A673 (cell line): ENCODE data around the gene GPR26. TPM values are rescaled to one million over a fixed set of nuclear protein-coding genes. Genes with fewer than 3 reads are reported as not detected.

Experiments used
- BruUV-seq: library from RNA; stranded (reverse); fragments of 400-500 nt; replicated peaks from 2 replicates; lab custom pipeline; 2021; lab: Mats Ljungman, UMichigan
- CTCF ChIA-PET: fragments of 300-600 bp; sonication (Branson Sonifier 250); formaldehyde crosslinking; loops from one replicate; lab custom pipeline; 2022; ENCODE audit warnings: antibody characterized with exemption; lab: Charles Lee
- POLR2A ChIA-PET: fragments of 300-600 bp; sonication (Branson Sonifier 250); formaldehyde crosslinking; loops from one replicate; lab custom pipeline; 2022; ENCODE audit warnings: antibody characterized with exemption; ENCODE audit not compliant: low non-redundant PET; lab: Charles Lee
- DNase-seq: peaks from one replicate; pipeline ENCODE4 v3.0.0-alpha.2; 2015; ENCODE audit warnings: low spot score
- H3K27ac ChIP-seq: fragments of 200-600 bp; sonication (generic); 2 replicates; pipeline ENCODE4 v1.5.1; 2016; ENCODE audit warnings: mixed run types, low read depth, mild to moderate bottlenecking, mixed read lengths, antibody characterized with exemption, low read length; ENCODE audit not compliant: poor library complexity, severe bottlenecking
- H3K27me3 ChIP-seq: fragments of 200-600 bp; sonication (generic); replicated peaks from 2 replicates; pipeline ENCODE4 v1.6.1; 2017; ENCODE audit warnings: mixed run types, low read depth, mild to moderate bottlenecking, mixed read lengths, antibody characterized with exemption, low read length; ENCODE audit not compliant: insufficient read depth, poor library complexity
- H3K36me3 ChIP-seq: fragments of 200-600 bp; sonication (generic); 2 replicates; pipeline ENCODE4 v1.6.1; 2016; ENCODE audit warnings: mixed run types, mild to moderate bottlenecking, mixed read lengths, antibody characterized with exemption, low read length; ENCODE audit not compliant: insufficient read depth, poor library complexity, severe bottlenecking
- H3K4me1 ChIP-seq: fragments of 200-600 bp; sonication (generic); 2 replicates; pipeline ENCODE4 v1.6.1; 2017; ENCODE audit warnings: mixed run types, mild to moderate bottlenecking, mixed read lengths, antibody characterized with exemption, low read length; ENCODE audit not compliant: insufficient read depth, poor library complexity, severe bottlenecking
- H3K4me3 ChIP-seq: fragments of 200-600 bp; sonication (generic); 2 replicates; pipeline ENCODE4 v1.5.1; 2016; ENCODE audit warnings: low read depth, mixed run types, mild to moderate bottlenecking, mixed read lengths, low read length; ENCODE audit not compliant: poor library complexity, severe bottlenecking
- H3K9me3 ChIP-seq: fragments of 200-600 bp; sonication (generic); 2 replicates; pipeline ENCODE4 v1.6.1; 2016; ENCODE audit warnings: mixed run types, low read depth, mild to moderate bottlenecking, mixed read lengths, antibody characterized with exemption, low read length; ENCODE audit not compliant: poor library complexity, severe bottlenecking
- EZH2 ChIP-seq: fragments of 200-600 bp; sonication (generic); IDR thresholded peaks from 2 replicates; pipeline ENCODE4 v1.6.1; 2017; ENCODE audit warnings: borderline replicate concordance, low read depth, mild to moderate bottlenecking, mixed read lengths, antibody characterized with exemption, low read length; ENCODE audit not compliant: poor library complexity, severe bottlenecking
- intact Hi-C: fragments of 100-400 bp; cut with micrococcal nuclease; formaldehyde crosslinking; loops from one replicate; pipeline ENCODE4 v1.10.0; 2022; ENCODE audit not compliant: unreplicated experiment
- total RNA-seq: library from RNA; stranded (reverse); gene quantifications from 2 replicates; pipeline ENCODE4 v1.2.3, GENCODE V29; 2021
- TF ChIP-seq, protein P1 (sequence below): fragments of 300-800, 200-600 bp; sonication (generic); conservative IDR thresholded peaks from 2 replicates; pipeline ENCODE4 v1.5.1; 2017; ENCODE audit warnings: low read depth, mild to moderate bottlenecking, antibody characterized with exemption, low read length, moderate library complexity, mixed read lengths

The GPR26 gene
- total RNA-seq, 1 experiment from 2014 or later, result not detected

DNA sequence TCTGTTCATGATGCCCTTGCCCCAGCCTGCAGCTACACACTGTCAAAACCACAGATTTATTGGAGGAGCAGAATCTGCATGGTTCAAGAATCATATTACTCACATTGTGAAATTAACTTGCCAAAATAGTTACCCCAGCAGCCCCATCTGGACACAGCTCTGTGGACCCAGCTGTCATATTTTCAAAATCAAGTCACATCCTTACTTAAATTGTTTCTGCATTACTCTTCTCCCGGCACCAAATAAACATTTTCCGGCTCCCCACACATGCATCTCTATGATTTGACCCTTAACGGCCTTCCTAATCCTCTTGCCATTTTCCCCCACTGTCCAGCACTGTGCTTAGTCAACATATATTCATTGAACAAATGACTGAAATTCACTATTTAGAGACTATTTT is 43.8 kb upstream of the GPR26 start:
- no peak for DNase-seq
- ChIA-PET POLR2A (no interaction called here), CTCF (no interaction called here)
- intact Hi-C loops, result no loop called here
- no peaks in the 10 kb centered on the region for H3K4me1 ChIP-seq
- no peak overlapping the region for H3K4me3 ChIP-seq
- peaks cover 19% of the 10 kb centered on the region for H3K27me3 ChIP-seq
- H3K36me3 ChIP-seq, result no peaks in the 10 kb centered on the region
- BruUV-seq, result no TSS peak
- H3K9me3 ChIP-seq, result no peaks in the 10 kb centered on the region
- TF ChIP-seq EZH2, result no peak
- TF ChIP-seq, protein P1, sequence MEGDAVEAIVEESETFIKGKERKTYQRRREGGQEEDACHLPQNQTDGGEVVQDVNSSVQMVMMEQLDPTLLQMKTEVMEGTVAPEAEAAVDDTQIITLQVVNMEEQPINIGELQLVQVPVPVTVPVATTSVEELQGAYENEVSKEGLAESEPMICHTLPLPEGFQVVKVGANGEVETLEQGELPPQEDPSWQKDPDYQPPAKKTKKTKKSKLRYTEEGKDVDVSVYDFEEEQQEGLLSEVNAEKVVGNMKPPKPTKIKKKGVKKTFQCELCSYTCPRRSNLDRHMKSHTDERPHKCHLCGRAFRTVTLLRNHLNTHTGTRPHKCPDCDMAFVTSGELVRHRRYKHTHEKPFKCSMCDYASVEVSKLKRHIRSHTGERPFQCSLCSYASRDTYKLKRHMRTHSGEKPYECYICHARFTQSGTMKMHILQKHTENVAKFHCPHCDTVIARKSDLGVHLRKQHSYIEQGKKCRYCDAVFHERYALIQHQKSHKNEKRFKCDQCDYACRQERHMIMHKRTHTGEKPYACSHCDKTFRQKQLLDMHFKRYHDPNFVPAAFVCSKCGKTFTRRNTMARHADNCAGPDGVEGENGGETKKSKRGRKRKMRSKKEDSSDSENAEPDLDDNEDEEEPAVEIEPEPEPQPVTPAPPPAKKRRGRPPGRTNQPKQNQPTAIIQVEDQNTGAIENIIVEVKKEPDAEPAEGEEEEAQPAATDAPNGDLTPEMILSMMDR, result no peak
- no peak overlapping the region for H3K27ac ChIP-seq

DNA sequence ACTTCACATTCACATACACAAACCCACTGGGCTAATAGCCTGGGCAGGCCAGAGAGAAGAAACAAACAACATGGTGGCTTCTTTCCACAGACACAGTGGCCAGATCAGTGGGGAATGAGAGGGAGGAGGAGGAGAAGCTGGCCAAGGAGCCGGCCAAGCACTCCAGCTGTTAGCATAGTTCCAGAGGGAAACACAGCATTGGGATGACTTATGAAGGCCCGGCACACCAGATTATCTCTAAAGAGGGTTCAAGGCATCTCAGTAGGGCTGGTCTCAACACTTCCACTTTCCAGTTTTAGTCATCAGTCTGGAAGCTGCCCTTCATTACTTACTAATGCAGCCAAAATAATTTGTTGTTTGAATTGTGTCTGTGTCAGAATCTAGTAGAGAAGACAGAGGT is 42.1 kb upstream of the GPR26 start:
- Histone ChIP-seq H3K4me3 (no peak overlapping the region), H3K27me3 (peaks cover 23% of the 10 kb centered on the region), H3K9me3 (no peaks in the 10 kb centered on the region), H3K4me1 (no peaks in the 10 kb centered on the region), H3K36me3 (no peaks in the 10 kb centered on the region), H3K27ac (no peak overlapping the region)
- no peak for DNase-seq
- TF ChIP-seq EZH2, result no peak
- TF ChIP-seq, protein P1, result no peak
- intact Hi-C loops, result no loop called here
- ChIA-PET CTCF (no interaction called here), POLR2A (no interaction called here)
- BruUV-seq, result no TSS peak

DNA sequence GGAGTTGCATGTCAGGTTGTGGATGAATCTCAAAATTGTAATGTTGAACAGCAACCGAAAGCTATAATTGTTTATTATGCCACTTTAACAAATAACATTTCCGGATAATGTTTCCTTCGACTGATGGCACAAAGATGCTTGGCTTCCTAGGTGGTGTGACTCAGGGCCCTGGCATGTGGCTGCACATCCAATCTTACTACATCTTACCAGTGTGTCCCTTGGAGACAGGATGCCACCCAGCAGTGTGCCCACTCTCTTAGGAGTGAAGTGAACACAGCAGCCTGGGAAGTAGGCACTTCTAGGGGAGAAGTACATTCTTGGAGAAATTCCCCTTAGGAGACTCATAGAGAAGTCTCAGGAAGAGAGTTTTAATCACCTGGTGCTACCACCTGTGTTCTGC is 33.0 kb upstream of the GPR26 start:
- Histone ChIP-seq H3K9me3 (no peaks in the 10 kb centered on the region), H3K4me1 (no peaks in the 10 kb centered on the region), H3K4me3 (no peak overlapping the region), H3K27ac (no peak overlapping the region), H3K36me3 (no peaks in the 10 kb centered on the region), H3K27me3 (peaks cover 16% of the 10 kb centered on the region)
- BruUV-seq, result no TSS peak
- intact Hi-C loops, result no loop called here
- DNase-seq, result no peak
- no peak for TF ChIP-seq EZH2
- TF ChIP-seq, protein P1, result no peak
- POLR2A ChIA-PET, result no interaction called here
- CTCF ChIA-PET, result no interaction called here
